ENCODE results near the gene INTS11. TPM values are rescaled to one million over a fixed set of nuclear protein-coding genes. Genes with fewer than 3 reads are reported as not detected.

INTS11 gene
- total and polyA plus RNA-seq, 9 of the 15 experiments (the other 6 are each of a cell fraction or from before 2014, with no cell fraction given): 3.6 to 183 (median 110) TPM

- TF ChIP-seq THAP7 (CRISPR knock-in tag; IDR thresholded peaks at IDR 0.05): no peak
- TF ChIP-seq STAT5B (CRISPR knock-in tag; IDR thresholded peaks at IDR 0.05): no peak
- TF ChIP-seq BRF2 (IDR thresholded peaks at IDR 0.05; ENCODE audit: borderline replicate concordance, insufficient read depth, insufficient read length): no peak
- peak; percentile 23 to 40; a peak in 1 of 4 replicates for TF ChIP-seq NRF1 (conservative IDR thresholded peaks at IDR 0.05 in 1 of 2, IDR thresholded peaks at IDR 0.05 in 1 of 2)
- peak; percentile 96 for TF ChIP-seq RAD51 (IDR thresholded peaks at IDR 0.05; ENCODE audit: borderline replicate concordance, low read depth)
- no peak for TF ChIP-seq ZNF121 (CRISPR knock-in tag; conservative IDR thresholded peaks at IDR 0.05)
- TF ChIP-seq BHLHE40 (IDR thresholded peaks at IDR 0.05; ENCODE audit: low read length): no peak
- no peak for TF ChIP-seq E2F5 (CRISPR knock-in tag; IDR thresholded peaks at IDR 0.05)
- no peak for TF ChIP-seq NCOA4 (IDR thresholded peaks at IDR 0.05; ENCODE audit: partially characterized antibody)
- no peak for TF ChIP-seq NR2F6 (CRISPR knock-in tag; IDR thresholded peaks at IDR 0.05)
- no peak for TF ChIP-seq TAF7 (tag; IDR thresholded peaks at IDR 0.05)
- no peak for TF ChIP-seq SREBF1 (IDR thresholded peaks at IDR 0.05; ENCODE audit: borderline replicate concordance, low read depth, low read length)
- no peak for TF ChIP-seq PRMT5 (CRISPR knock-in tag; IDR thresholded peaks at IDR 0.05)
- peak; percentile 78 for TF ChIP-seq MGA (IDR thresholded peaks at IDR 0.05)
Measured at GRCh38 chr1:1358433-1359271, 34.2 kb upstream of the INTS11 start, which contains the start of gene MXRA8 (continued).

All from K562 (cell line).